H1 (cell line): ENCODE results near the gene DOCK9. TPM values are rescaled to one million over a fixed set of nuclear protein-coding genes. Genes with fewer than 3 reads are reported as not detected.

Experiments
- CTCF ChIA-PET: fragments of 300-600 bp; sonication (Branson Sonifier 250); formaldehyde crosslinking; loops from one replicate; lab custom pipeline; 2021; ENCODE audit not compliant: partially characterized antibody; lab: Charles Lee
- POLR2A ChIA-PET: fragments of 300-600 bp; sonication (Branson Sonifier 250); formaldehyde crosslinking; loops from one replicate; lab custom pipeline; 2021; ENCODE audit warnings: inconsistent platforms; ENCODE audit not compliant: partially characterized antibody; lab: Charles Lee
- DNase-seq, 2 experiments: peaks; one replicate each; pipeline versions ENCODE4 v3.0.0 to v3.0.0-alpha.2; 2010 to 2022; ENCODE audit warnings: low spot score in 2 of 2, low read depth in 1 of 2, mixed read lengths in 1 of 2
- FAIRE-seq: peaks from 2 replicates; lab custom pipeline; 2011; peaks lifted over from hg19 to GRCh38; lab: Jason Lieb, UNC
- H2AFZ ChIP-seq: 2 replicates; pipeline ENCODE4 v1.8.1; 2012; ENCODE audit warnings: low read length, inconsistent platforms
- H2AK5ac ChIP-seq: 2 replicates; pipeline ENCODE4 v1.6.1; 2013; ENCODE audit warnings: low read depth, low read length
- H2BK120ac ChIP-seq: replicated peaks from 2 replicates; pipeline ENCODE3; 2013; ENCODE audit warnings: low read depth, low read length, inconsistent platforms
- H2BK12ac ChIP-seq: 2 replicates; pipeline ENCODE4 v1.6.1; 2013; ENCODE audit warnings: low read depth, low read length
- H2BK15ac ChIP-seq: 2 replicates; pipeline ENCODE4 v1.6.1; 2013; ENCODE audit warnings: low read length
- H2BK20ac ChIP-seq: 2 replicates; pipeline ENCODE4 v1.6.1; 2013; ENCODE audit warnings: low read length
- H2BK5ac ChIP-seq: 2 replicates; pipeline ENCODE4 v1.6.1; 2013; ENCODE audit warnings: low read depth, low read length
- H3K14ac ChIP-seq: 2 replicates; pipeline ENCODE4 v1.6.1; 2013; ENCODE audit warnings: inconsistent platforms; ENCODE audit not compliant: insufficient read length
- H3K18ac ChIP-seq: 2 replicates; pipeline ENCODE4 v1.6.1; 2013; ENCODE audit warnings: low read length; ENCODE audit errors: extremely low read depth
- H3K23ac ChIP-seq: 2 replicates; pipeline ENCODE4 v1.6.1; 2013; ENCODE audit warnings: inconsistent platforms; ENCODE audit not compliant: insufficient read length
- H3K23me2 ChIP-seq: 2 replicates; pipeline ENCODE4 v1.6.1; 2013; ENCODE audit warnings: low read depth, low read length
- H3K27ac ChIP-seq: 2 replicates; pipeline ENCODE4 v1.6.1; 2011; ENCODE audit warnings: low read depth, low read length, inconsistent platforms
- H3K27me3 ChIP-seq, 4 experiments: replicated peaks in 1 of 4; 1 replicate in 1 of 4; 2 replicates in 3 of 4; pipeline versions ENCODE4 v1.6.1 to v1.8.1; 2011 to 2013; ENCODE audit warnings: low read length in 3 of 4, mild to moderate bottlenecking in 3 of 4, inconsistent platforms in 2 of 4, mixed read lengths in 2 of 4, moderate library complexity in 1 of 4; ENCODE audit not compliant: control insufficient read depth in 3 of 4, insufficient read depth in 3 of 4; ENCODE audit errors: extremely low read depth in 1 of 4
- H3K36me3 ChIP-seq, 4 experiments: 2 replicates each; pipeline versions ENCODE4 v1.6.1 to v1.8.1; 2011 to 2013; ENCODE audit warnings: mild to moderate bottlenecking in 4 of 4, low read length in 3 of 4, moderate library complexity in 2 of 4, control low read depth in 1 of 4, inconsistent platforms in 1 of 4; ENCODE audit not compliant: insufficient read depth in 4 of 4, control insufficient read depth in 2 of 4
- H3K4ac ChIP-seq: replicated peaks from 2 replicates; pipeline ENCODE3; 2013; ENCODE audit warnings: low read length, low read depth, mixed read lengths, inconsistent platforms; ENCODE audit not compliant: insufficient read length
- H3K4me1 ChIP-seq, 4 experiments: replicated peaks in 1 of 4; 1 replicate in 1 of 4; 2 replicates in 3 of 4; pipeline versions ENCODE4 v1.6.1 to v1.8.1; 2011 to 2013; ENCODE audit warnings: low read length in 3 of 4, inconsistent platforms in 2 of 4, mixed read lengths in 1 of 4; ENCODE audit not compliant: insufficient read depth in 4 of 4, control insufficient read depth in 3 of 4
- H3K4me2 ChIP-seq, 2 experiments: 2 replicates each; pipeline versions ENCODE4 v1.6.1 to v1.8.1; 2011 to 2013; ENCODE audit warnings: low read depth in 2 of 2, low read length in 2 of 2, control low read depth in 1 of 2, inconsistent platforms in 1 of 2, mild to moderate bottlenecking in 1 of 2; ENCODE audit not compliant: insufficient read depth in 1 of 2
- H3K4me3 ChIP-seq, 4 experiments: fragments of 200-600, 300-600 bp in 1 of 4; sonication (generic), shearing (Covaris generic), sonication (Bioruptor Twin) in 1 of 4; 2 replicates each; pipeline versions ENCODE4 v1.5.1 to v1.8.1; 2011 to 2016; ENCODE audit warnings: low read length in 4 of 4, low read depth in 3 of 4, control low read depth in 2 of 4, inconsistent platforms in 2 of 4, mild to moderate bottlenecking in 2 of 4, mixed read lengths in 1 of 4, moderate library complexity in 1 of 4; ENCODE audit not compliant: insufficient read depth in 2 of 4; ENCODE audit errors: extremely low read depth in 1 of 4
- H3K56ac ChIP-seq: replicated peaks from 2 replicates; pipeline ENCODE3; 2013; ENCODE audit warnings: low read depth, mild to moderate bottlenecking, mixed read lengths, low read length, inconsistent platforms; ENCODE audit not compliant: insufficient read length
- H3K79me1 ChIP-seq: 2 replicates; pipeline ENCODE4 v1.6.1; 2013; ENCODE audit warnings: low read depth, low read length, control low read depth
- H3K79me2 ChIP-seq, 2 experiments: 2 replicates each; pipeline versions ENCODE4 v1.6.1 to v1.8.1; 2012 to 2013; ENCODE audit warnings: low read length in 2 of 2, mild to moderate bottlenecking in 2 of 2, inconsistent platforms in 1 of 2; ENCODE audit not compliant: insufficient read depth in 2 of 2, control insufficient read depth in 1 of 2
- H3K9ac ChIP-seq, 4 experiments: replicated peaks in 1 of 4; 1 replicate in 1 of 4; 2 replicates in 3 of 4; pipeline versions ENCODE4 v1.6.1 to v1.8.1; 2011 to 2013; ENCODE audit warnings: low read depth in 3 of 4, low read length in 3 of 4, control low read depth in 2 of 4, mild to moderate bottlenecking in 2 of 4, moderate library complexity in 2 of 4, inconsistent platforms in 1 of 4; ENCODE audit errors: extremely low read depth in 1 of 4
- H3K9me3 ChIP-seq, 2 experiments: 2 replicates each; pipeline versions ENCODE4 v1.6.1 to v1.8.1; 2012 to 2013; ENCODE audit warnings: mild to moderate bottlenecking in 2 of 2, moderate library complexity in 2 of 2, control low read depth in 1 of 2, inconsistent platforms in 1 of 2, low read depth in 1 of 2, low read length in 1 of 2, mixed read lengths in 1 of 2; ENCODE audit not compliant: insufficient read depth in 2 of 2
- H4K20me1 ChIP-seq, 2 experiments: replicated peaks in 1 of 2; 2 replicates each; pipeline versions ENCODE3 to v1.8.1; 2011 to 2013; ENCODE audit warnings: inconsistent platforms in 2 of 2, low read length in 2 of 2, mild to moderate bottlenecking in 1 of 2; ENCODE audit not compliant: insufficient read depth in 2 of 2, control insufficient read depth in 1 of 2
- H4K5ac ChIP-seq: 2 replicates; pipeline ENCODE4 v1.6.1; 2013; ENCODE audit warnings: low read length, low read depth, mixed read lengths, inconsistent platforms; ENCODE audit not compliant: insufficient read length
- H4K8ac ChIP-seq: 2 replicates; pipeline ENCODE4 v1.8.0; 2013; ENCODE audit warnings: mild to moderate bottlenecking, moderate library complexity, low read length, inconsistent platforms; ENCODE audit not compliant: insufficient read depth; ENCODE audit errors: extremely low read depth
- H4K91ac ChIP-seq: replicated peaks from 2 replicates; pipeline ENCODE3; 2013; ENCODE audit warnings: low read length, mixed read lengths, inconsistent platforms; ENCODE audit not compliant: insufficient read length
- BACH1 ChIP-seq: IDR thresholded peaks from 2 replicates; pipeline ENCODE4 v1.6.1; 2012; ENCODE audit warnings: low read length, improper control_type of control experiment
- BCL11A ChIP-seq, 2 experiments: IDR thresholded peaks; one replicate each; pipeline ENCODE4 v1.6.1; 2011; ENCODE audit warnings: low read depth in 2 of 2, low read length in 2 of 2, mild to moderate bottlenecking in 2 of 2
- FOSL1 ChIP-seq: IDR thresholded peaks from 2 replicates; pipeline ENCODE4 v1.6.1; 2011; ENCODE audit warnings: mild to moderate bottlenecking, low read depth, low read length, moderate library complexity; ENCODE audit not compliant: insufficient read depth
- SAP30 ChIP-seq: fragments of 300-600 bp; sonication (generic); IDR thresholded peaks from 2 replicates; pipeline ENCODE4 v1.7.1; 2012; ENCODE audit warnings: low read length, moderate library complexity, mild to moderate bottlenecking, inconsistent platforms; ENCODE audit not compliant: insufficient read depth, insufficient replicate concordance
- WGBS, 2 experiments: shearing (Covaris generic) in 1 of 2; methylation state at CpG; one replicate each; pipeline versions ENCODE4 v1.1.6 to v1.1.7; 2013 to 2015; ENCODE audit warnings: low lambda C conversion rate in 2 of 2, mixed read lengths in 2 of 2, inconsistent platforms in 1 of 2, low coverage in 1 of 2, missing lambda C conversion rate in 1 of 2; ENCODE audit not compliant: insufficient replicate concordance in 2 of 2, insufficient coverage in 1 of 2, insufficient read length in 1 of 2; ENCODE audit errors: extremely low coverage in 1 of 2, missing lambda C conversion rate in 1 of 2; 5-methylcytosine and 5-hydroxymethylcytosine counted together
- polyA plus RNA-seq, 7 experiments: library from polyadenylated mRNA; depleted of rRNA in 3 of 7; stranded (reverse) in 5 of 7; unstranded in 2 of 7; fragments of >200 nt in 5 of 7; fragments of 200-250 nt in 2 of 7; gene quantifications; 1 replicate in 5 of 7; 2 replicates in 1 of 7; 4 replicates in 1 of 7; pipeline versions ENCODE4 v1.2.1 to v1.2.3, GENCODE V29; 2011 to 2013; ENCODE audit warnings: missing spikeins in 2 of 7, mixed read lengths in 2 of 7
- total RNA-seq: library from RNA; stranded (reverse); fragmentation: NEBNext Ultra II Directional; extraction: Animal tissue kit (Norgen Biotek cat#: 25700); gene quantifications from 2 replicates; pipeline ENCODE4 v1.2.1, GENCODE V29; 2021

Gene DOCK9
- total and polyA plus RNA-seq, 2 of the 8 experiments (the other 6 are each of a cell fraction or from before 2014, with no cell fraction given) = 21.6 to 31.5 TPM

DNA sequence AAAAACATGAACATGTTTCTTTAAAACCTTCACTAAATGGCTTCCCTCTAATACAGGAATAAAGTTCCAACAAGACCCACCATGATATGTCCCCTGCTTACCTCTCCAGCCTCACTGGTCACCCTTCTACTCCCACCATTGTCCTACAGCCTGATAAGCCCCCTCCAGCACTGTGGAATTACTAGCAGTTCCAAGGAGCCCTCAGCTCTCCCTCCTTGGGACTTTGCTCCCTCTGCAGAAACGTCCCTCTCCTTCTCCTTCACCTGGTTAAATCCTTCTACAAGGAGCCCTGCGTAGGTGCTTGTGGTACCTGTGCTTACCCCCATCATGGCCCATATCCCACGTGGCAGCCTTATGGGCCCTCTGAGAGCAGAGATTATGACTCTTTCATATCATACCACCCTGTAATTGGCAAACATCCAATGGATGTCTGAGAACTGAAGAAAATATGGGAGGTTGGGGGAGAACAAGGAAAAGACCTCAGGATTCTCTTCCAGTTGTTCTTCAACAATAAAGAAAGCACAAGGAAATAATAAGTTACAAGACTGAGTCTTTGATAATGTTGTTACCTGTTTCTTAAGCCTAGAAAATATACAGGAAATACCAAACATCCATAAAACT is 26.1 kb upstream of the DOCK9 start:
- no peaks in the 10 kb centered on the region for H3K27me3 ChIP-seq
- DNase-seq (no peak), FAIRE-seq (no peak)
- no peak overlapping the region for H3K18ac ChIP-seq
- H3K4me3 ChIP-seq = no peak overlapping the region
- POLR2A ChIA-PET = no interaction called here
- H4K5ac ChIP-seq = no peak overlapping the region
- H4K8ac ChIP-seq = no peak overlapping the region
- H3K4ac ChIP-seq = no peak overlapping the region
- no peaks in the 10 kb centered on the region for H3K36me3 ChIP-seq
- H3K56ac ChIP-seq = no peak overlapping the region
- no peaks in the 10 kb centered on the region for H3K23me2 ChIP-seq
- H3K14ac ChIP-seq = no peak overlapping the region
- H4K20me1 ChIP-seq = no peaks in the 10 kb centered on the region
- H2BK12ac ChIP-seq = no peak overlapping the region
- no peak overlapping the region for H2AFZ ChIP-seq
- no peaks in the 10 kb centered on the region for H3K9me3 ChIP-seq
- no peak overlapping the region for H2BK120ac ChIP-seq
- no peaks in the 10 kb centered on the region; the same call in 1 of the 2 replicates for H3K79me1 ChIP-seq
- no peak overlapping the region for H2BK20ac ChIP-seq
- no peak overlapping the region for H2BK15ac ChIP-seq
- WGBS, 2 experiments = 90% methylated on average over 3 of the region's 3 CpGs; no CpG with 5 or more reads in 1 of the 2 experiments
- no peak overlapping the region for H2BK5ac ChIP-seq
- TF ChIP-seq BACH1 (no peak), SAP30 (no peak), BCL11A (IDR thresholded peaks at IDR 0.05; ENCODE audit: low read depth in 2 of 2, low read length in 2 of 2) (no peak), FOSL1 (no peak)
- H3K4me1 ChIP-seq = peaks cover 0 to 12% (median 3%) of the 10 kb centered on the region in 4 experiments; a peak in 2 of 7 replicates
- no peak overlapping the region for H3K4me2 ChIP-seq
- no peak overlapping the region for H4K91ac ChIP-seq
- no peak overlapping the region for H3K9ac ChIP-seq
- H3K79me2 ChIP-seq = no peaks in the 10 kb centered on the region; a peak in 2 of 4 replicates
- H3K27ac ChIP-seq = no peak overlapping the region
- no peak overlapping the region for H2AK5ac ChIP-seq
- CTCF ChIA-PET = interaction anchor here (1.2 to 1.3 kb wide), 2 partner anchors 26 to 129 kb away, joined by 4 to 6 read pairs; no protein-coding TSS in a partner anchor
- no peak overlapping the region for H3K23ac ChIP-seq
